Activated CD8-positive, alpha-beta memory T cell treated with anti-CD3 and anti-CD28 coated beads, Interleukin-2, amount 50 U/mL, for 24 hours (primary cell): Measurements from ENCODE around the gene LMBRD2.
"Not testable (repeated sequence)": the region's sequence is repeated elsewhere in the genome, so short reads cannot be mapped to it uniquely, and the experiment has no call there.

Experiments
- DNase-seq: peaks from one replicate; pipeline ENCODE4 v3.0.0-alpha.2; 2020; ENCODE audit errors: extremely low read depth

Gene LMBRD2

DNA sequence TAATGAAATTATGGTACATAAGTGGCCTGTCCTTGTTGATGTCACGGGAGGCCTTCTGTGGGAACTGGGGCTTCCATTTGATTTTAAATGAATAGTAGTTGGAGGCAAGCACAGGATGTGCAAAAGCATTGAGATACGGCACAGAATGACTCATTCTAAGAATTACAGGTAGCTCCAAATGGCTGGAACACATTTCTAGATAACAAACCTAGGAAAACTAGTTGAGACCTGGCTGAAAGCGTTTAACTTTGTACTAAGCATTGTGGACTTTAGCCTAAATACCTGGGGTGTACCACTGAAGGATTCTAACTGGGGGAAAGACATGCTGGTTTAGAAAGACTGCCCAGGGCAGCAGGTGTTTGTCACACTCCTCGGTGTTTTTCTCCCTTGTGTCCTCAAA is 9.7 kb upstream of the LMBRD2 start:
- no peak for DNase-seq

DNA sequence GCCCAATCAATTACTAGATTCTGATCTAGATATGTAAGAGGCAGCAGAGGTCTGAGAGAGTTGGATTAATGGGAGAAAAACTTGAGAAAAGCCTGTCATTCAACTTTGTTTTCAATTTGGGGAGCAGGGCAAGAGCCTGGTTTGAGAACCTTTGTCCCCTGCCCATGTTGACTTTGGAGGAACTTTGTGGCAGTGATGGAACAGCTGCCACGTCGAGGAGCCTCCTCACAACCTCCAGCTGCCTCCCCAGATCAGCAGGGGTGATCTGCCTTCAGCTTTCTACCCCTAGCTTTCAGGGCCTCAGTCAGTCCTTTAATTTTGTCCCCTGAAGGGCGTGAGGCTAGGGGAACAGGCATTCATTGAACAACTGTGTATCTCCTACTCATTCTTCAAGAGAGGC is 8.9 kb upstream of the LMBRD2 start:
- no peak for DNase-seq

DNA sequence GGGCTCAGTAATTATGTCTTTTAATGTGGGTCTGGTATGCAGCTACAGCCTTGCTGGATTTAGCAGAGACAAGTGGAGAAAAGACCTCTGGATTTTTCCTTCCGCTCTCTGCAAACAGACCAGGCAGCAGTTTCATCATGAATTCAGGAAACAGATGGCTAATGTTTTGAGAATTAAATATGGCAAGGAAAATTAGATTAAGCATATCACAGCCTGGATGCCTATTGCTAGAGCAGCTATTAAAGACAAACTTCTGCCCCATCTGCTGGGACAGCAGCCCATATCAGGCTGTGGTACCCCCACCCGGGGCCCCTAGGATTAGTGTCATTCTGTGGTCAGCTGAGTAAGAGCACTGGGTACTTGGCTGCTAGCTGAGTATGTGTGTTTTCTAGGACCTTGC is 6.5 kb upstream of the LMBRD2 start:
- no peak for DNase-seq

DNA sequence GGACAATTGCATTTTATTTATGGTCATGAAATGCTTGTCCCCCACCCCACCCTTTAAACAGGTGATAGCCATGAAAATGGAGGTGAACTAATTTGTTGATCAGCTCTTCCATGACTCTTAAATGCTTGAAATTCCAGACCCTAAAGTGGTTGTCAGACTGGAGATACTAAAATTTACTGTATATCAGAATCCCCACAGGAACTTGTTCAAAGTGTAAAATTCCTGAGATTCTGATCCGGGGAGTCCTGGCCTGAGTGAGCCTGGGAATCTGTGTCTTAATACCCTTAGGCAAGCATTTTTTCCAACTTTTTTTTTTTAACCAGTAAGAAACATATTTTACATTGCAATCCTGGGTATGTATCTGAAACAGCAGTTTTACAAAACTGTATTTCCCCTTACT is 4.9 kb upstream of the LMBRD2 start:
- no peak for DNase-seq

DNA sequence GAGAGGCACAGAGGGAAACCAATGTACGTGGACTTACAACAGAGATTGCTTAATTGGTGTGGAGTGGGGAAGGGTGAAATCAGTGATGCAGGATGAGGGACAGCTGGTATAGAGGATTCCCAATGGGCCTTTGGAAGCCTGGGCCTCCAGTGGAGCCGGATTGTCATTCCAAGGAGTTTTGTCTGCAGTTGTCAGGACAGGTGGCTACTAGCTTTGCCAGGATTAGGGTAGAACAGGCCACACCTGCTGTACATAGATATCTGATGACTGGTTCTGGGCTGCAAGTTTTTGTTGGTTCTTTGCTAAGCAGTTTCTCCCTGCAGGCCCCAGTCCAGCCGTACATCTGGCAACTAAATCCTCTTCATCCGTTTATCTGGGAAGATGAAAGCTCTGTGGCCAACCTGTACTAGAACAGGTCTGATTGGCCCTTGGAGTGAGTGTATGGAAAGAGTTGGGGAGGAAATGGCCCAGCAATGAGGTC is 4.5 kb upstream of the LMBRD2 start:
- no peak for DNase-seq

DNA sequence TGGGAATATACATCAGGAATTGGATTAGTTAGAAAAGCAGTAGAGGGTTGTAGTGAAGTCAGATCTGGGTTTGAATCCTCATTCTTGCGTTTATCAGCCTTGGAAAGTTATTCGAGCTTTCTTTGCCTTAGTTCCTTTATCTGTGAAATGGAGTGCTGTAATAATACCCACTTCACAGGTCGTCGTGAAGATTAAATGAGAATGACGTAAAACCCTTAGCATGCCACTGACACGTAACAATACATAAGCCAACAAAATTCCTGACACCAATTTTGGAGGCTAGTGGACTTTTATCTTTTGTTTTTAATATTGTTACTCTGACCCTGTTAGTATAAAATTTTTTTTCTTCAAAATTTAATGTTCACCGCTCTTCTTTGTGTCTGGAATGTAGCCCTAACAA is 3.6 kb upstream of the LMBRD2 start:
- DNase-seq, result no peak

DNA sequence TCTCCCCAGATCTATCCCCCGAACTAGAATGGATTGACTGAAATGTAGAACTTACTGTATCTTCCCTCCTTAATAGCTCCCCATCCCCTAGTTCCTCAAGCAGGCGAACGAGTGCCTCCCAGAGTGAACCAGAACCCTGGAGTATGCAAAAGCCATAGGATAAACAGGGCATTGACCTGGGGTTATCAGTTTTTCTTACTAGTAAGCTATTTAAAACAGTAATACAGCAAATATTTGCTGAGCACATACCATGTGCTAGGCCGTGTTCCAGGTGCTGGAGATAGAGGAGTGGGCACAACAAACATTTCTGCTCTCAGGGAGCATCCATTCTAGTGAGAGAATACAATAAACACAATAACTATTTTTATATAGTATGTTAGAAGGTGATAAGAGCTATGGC is 2.0 kb upstream of the LMBRD2 start:
- DNase-seq, result no peak

DNA sequence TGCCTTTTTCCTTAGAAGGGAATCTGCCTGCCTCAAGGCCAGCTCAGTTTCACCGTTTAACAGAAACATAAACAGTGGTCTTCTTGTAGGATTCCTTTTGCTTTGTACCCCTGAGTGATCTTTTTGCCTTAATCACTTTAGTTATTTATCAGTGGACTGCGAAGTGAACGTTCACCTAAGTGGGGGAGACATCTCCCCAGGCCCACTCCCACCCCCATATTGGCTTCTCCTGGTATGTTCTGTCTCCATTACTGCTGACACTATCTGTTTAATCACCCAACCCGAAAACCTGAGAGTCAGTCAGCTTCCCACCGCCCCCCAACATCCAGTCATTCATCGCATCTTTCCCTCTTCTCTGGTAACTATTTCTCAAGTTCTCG is 1.6 kb upstream of the LMBRD2 start:
- no peak for DNase-seq

DNA sequence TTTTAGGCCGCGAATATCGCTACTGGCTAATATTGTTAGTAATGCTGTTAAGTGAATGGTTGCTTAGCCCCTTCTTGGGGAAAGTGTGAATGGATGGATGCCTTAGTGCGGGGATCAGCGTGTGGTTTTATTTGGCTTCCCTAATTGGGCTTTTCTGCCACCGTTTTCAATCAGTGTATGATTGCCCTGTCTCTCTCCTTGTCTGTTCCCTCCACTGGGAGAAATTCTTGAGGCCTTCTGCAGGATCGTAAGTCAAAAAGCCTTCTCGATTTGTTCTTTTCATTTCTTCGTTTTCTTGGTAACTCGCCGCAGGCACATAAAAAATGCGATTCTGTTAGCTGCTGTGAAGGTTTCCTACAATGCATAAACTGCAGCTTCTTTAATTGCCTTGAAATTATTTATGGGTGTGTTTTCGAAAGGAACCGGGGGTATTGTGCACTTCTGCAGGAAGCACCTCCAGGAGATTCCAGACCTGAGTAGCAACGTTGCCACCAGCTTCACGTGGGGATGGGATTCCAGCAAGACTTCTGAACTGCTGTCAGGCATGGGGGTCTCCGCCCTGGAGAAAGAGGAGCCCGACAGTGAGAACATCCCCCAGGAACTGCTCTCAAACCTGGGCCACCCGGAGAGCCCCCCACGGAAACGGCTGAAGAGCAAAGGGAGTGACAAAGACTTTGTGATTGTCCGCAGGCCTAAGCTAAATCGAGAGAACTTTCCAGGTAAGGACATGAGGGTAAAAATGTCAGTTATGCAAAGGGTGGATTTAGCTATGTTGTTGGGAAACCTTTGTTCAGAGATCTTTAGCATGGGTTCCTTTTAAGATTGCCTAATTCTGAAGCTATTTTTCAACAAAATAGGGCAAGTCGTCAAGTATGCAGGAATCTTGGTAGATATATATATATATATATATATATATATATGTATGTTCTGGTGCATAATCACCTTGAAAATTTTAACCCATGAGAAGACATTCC is 924 bp upstream of the LMBRD2 start:
- DNase-seq, result no peak

DNA sequence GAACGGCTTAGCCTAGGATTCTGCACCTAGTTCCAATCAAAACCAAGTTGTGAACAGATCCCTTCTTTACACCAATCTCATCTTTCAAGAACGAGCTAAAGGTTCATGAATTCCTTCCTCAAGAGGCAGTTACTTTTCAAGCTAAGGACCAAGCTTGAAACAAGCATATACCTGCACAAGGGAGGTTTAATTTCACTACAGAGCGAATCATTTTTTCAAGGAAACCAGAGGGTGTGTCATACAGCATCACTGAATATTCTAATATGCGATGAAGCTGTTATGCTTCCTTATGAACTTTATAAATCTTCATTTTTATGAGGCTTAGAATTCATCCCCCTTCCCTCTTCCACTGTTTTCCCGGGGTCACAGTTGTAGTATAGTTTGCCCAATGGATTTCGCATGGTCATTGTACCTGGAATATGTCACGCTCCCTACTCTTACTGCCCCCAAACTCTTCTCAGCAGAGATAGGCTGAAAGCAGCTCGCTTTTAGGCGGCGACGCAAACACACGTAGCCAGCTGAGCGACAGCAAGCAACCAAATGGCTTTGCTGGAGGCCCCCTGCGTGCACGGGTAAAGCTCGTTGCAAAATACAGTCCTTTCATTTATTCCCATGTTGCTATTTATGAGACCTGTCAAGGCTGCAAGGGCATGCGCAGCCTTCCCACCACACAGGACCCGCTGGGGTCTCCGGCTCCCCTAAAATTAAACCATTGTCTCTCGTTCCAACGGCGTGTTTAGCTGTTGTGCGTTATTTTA is 832 bp downstream of the LMBRD2 start:
- peak; percentile 27 for DNase-seq

DNA sequence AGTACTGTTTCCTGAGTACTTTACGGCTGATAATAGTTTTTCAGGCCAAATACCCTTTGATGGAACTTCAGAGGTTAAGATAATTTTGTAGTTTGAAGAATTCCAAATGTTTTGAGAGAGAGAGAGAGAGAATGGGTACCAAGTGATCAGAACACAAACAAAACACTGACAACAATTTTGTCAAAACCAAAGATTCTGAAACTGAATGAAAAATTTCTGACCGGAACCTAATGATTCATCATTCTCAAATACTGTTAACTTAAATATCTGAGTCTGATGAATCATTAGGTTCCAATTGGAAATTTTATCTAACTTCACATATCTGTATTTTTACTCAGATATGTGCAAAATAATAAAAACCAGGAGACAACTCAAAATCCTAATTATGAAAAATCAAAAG is 4.0 kb downstream of the LMBRD2 start:
- no peak for DNase-seq

DNA sequence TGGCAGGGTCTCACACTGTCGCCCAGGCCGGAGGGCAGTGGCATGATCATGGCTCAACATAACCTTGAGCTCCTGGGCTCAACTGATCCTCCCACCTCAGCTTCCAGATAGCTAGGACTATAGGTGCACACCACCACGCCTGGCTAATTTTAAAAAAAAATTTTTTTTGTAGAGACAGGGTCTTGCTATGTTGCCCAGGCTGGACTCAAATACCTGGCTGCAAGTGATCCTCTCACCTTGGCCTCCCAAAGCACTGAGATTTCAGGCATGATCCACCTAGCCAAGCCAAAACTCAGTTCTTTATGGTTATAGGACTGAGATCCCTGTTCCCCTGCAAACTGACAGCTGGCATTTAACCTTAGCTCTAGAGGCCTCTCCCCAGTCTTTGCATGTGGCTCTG is 5.3 kb downstream of the LMBRD2 start:
- DNase-seq, result no peak

DNA sequence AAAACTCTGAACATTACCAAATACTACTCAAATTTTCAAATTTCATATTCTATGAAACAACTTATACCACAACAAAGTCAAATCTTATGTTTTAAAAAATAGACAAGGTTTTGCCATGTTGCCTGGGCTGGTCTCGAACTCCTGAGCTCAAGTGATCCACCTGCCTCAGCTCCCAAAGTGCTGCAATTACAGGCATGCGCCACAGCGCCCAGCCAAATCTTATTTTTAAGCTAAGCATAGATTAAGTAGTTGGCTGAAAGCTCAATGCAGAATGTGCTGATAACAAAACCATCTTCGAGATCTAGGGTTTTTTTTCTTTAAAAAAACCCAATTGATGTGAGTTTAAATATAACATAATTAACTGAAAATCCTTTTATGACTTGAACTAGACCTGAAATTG is 6.4 kb downstream of the LMBRD2 start:
- DNase-seq, result no peak

DNA sequence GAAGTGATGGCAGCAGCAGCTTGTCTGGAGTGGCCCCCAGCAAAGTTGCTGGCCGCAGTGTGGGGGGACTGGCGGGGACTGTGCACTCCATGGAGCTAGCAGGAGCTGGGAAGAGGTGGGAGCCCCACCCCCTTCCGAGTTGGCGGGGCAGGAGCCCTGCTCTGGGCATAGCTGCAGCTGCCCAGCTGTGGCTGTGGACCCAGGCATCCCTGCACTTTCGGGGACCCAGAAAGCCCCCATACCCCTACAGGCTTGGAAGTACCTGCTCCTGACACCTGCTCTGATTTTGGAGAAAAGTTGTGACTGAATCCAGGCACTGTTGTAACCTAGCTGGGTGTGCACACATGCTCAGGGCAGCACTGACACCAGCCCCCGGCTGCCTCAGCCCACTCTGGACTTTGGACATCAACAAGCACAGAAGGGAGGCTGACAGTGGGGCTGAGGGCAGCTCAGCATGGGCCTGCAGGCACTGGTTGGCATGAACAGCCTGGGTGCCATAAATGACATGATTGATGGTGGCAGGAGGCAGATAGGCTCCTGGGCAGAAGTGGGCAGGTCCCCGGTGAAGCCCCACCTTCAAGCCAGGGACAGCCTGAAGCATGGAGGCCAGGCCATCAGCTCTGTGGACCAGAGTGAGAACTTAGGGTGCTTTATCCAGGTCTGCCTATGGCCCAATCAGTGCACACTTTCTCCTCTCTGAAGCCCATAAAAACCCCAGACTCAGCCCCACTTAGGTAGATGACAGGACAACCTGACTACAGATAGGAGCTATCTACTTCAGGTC is 12.6 kb downstream of the LMBRD2 start:
- no peak for DNase-seq

DNA sequence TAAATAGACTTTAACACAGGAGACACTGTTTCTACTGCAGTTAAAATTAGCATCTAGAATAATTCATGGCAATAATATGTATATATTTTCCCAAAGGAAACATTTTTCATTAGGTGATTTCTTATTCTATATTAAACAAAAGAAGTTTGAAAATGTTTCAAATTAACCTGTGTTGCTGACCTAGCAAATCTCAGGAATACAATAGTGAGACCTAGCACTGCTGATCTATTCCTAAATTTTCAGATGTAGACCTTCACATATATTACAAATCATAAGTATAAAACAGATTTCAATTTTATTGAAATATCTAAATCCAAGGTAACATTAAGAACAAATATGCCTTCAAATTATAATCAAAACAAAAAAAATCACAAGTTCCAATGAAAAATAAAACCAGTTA is 15.1 kb downstream of the LMBRD2 start:
- DNase-seq, result no peak

DNA sequence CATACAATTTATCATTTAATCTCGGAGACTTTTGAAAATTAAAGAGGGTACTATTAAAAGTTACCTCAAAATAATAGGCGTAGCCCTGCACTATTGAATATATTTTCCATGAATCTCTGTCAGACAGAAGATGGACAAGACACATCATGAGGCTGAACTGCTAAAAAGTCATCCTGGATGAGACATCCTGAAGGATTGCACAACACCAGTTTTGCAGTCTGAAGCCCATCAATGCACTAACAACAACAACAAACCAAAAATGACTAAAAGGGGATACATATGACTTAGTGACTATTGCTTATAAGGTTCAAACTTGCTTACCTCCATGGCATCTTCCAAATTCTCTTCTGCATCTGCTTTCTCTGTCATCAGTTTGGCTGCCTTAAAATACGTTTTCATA is 15.7 kb downstream of the LMBRD2 start:
- no peak for DNase-seq

DNA sequence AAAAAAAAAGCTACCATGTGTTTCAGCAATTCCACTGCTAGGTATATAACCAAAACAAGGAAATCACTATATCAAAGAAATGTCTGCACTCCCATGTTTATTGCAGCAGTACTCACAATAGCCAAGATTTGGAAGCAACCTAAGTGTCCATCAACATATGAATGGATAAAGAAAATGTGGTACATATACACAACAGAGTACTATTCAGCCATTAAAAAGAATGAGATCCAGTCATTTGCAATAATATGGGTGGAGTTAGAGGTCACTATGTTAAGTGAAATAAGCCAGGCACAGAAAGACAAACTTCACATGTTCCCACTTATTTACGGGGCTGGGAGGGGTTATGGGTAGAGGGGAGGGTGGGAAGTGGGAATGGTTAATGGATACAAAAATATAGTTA is 18.7 kb downstream of the LMBRD2 start:
- not testable (repeated sequence) for DNase-seq

DNA sequence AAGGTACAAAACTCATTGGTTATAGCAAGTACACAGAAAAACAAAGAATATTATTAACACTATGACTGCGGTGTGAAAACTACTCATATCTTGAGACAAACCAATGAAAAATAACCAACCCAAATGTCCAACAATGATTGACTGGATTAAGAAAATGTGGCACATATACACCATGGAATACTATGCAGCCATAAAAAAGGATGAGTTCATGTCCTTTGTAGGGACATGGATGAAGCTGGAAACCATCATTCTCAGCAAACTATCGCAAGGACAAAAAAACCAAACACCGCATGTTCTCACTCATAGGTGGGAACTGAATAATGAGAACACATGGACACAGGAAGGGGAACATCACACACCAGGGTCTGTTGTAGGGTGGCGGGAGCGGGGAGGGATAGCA is 22.0 kb downstream of the LMBRD2 start:
- not testable (repeated sequence) for DNase-seq

DNA sequence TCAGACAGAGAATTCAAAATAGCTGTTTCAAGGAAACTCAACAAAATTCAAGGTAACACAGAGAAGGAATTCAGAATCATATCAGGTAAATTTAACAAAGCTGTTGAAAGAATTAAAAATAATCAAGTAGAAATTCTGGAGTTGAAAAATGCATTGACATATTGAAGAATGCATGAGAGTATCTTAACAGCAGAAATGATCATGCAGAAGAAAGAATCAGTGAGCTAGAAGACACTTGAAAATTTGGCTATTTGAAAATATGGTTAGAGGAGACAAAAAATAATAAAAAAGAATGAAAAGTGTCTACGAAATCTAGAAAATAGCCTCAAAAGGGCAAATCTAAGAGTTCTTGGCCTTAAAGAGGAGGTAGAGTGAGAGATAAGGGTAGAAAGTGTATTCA is 22.9 kb downstream of the LMBRD2 start:
- DNase-seq, result no peak

DNA sequence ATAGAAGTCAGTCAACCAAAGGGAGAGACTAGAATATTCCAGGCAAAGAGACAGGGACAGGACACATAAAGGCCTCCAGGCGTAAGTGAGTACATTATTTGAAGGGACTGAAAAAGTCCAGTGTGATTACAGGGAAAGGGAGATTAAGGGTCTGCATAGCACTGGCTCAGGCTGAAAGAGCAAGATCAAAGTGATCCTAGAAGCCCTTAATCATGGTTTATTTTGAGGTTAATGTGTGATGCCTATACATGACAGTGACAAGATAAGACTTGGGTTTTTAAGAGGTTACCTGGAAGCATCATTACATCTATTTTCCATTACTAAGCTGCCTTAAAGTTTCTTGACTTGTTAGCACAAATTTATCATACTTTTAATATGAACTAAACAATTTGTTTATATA is 25.8 kb downstream of the LMBRD2 start:
- DNase-seq, result no peak

DNA sequence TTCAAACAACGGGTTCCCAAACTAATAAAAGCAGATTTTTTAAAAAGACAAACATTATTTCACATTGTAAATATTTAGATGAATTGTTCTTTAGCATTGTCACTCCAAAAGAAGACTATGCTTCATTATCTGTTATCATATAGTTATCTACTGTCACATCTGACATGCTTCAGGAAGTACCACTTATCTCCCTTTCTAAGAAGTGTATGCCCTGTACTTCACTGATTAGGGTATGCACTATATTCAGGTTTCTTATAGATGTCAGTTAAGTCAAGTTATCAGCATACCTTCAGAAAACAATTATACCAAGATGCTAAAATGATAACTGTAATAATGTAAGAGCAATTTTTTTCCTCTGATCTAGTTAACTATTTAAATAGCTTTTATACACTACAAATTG is 40.4 kb downstream of the LMBRD2 start:
- no peak for DNase-seq

DNA sequence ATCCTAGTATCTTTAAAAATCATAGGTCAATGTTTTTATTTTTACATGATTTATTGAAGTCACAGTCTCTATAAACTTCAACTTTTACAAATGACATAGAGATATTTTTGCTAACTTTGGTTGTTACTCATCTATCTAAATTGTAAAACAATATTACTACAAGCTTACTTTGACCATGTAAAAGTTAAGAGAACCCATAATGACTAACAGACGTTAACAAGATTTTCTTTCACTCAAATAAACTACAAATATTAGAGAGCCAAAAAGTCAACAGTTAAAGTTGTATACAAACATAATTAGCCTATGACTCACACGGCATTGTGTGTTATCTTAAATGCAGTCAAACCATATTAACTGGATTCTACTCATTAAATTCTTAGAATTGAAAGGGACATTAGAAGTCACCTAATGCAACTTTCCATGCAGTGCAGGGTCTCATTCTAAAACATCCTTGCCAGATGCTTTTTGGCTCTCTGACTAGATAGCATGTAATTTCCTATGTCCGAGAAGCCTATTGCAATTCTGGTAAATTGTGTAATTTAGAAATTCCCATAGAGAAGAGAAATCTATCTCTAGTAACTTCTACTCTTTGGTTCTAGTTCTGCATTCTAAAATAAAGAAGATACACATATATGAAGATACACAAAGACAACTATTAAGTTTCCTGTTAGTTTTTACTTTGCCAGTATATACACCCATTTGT is 42.8 kb downstream of the LMBRD2 start:
- no peak for DNase-seq
